Parathyroid adenoma (tissue), 2 donors: ENCODE data around the gene MBIP.

Source experiments
- H2AFZ ChIP-seq: fragments of 300-600 bp; sonication (generic); one replicate; pipeline ENCODE4 v1.7.0; 2017; ENCODE audit warnings: antibody characterized with exemption, mild to moderate bottlenecking
- H3K27ac ChIP-seq: fragments of 300-600 bp; sonication (generic); one replicate; pipeline ENCODE4 v1.7.0; 2017
- H3K27me3 ChIP-seq: fragments of 300-600 bp; sonication (generic); one replicate; pipeline ENCODE4 v1.7.0; 2017; ENCODE audit warnings: low read length; ENCODE audit not compliant: control insufficient read depth, insufficient read depth
- H3K36me3 ChIP-seq: fragments of 300-600 bp; sonication (generic); one replicate; pipeline ENCODE4 v1.7.0; 2017; ENCODE audit warnings: low read length; ENCODE audit not compliant: control insufficient read depth, insufficient read depth
- H3K4me1 ChIP-seq: fragments of 300-600 bp; sonication (generic); one replicate; pipeline ENCODE4 v1.7.0; 2017; ENCODE audit warnings: control low read depth
- H3K4me2 ChIP-seq: fragments of 300-600 bp; sonication (generic); one replicate; pipeline ENCODE4 v1.7.0; 2017; ENCODE audit warnings: low read length
- H3K4me3 ChIP-seq: fragments of 300-600 bp; sonication (generic); one replicate; pipeline ENCODE4 v1.7.0; 2017; ENCODE audit warnings: low read depth, low read length
- H3K79me2 ChIP-seq: fragments of 300-600 bp; sonication (generic); one replicate; pipeline ENCODE4 v1.7.0; 2017; ENCODE audit warnings: control low read depth
- H3K9ac ChIP-seq: fragments of 300-600 bp; sonication (generic); one replicate; pipeline ENCODE4 v1.7.0; 2017; ENCODE audit warnings: mild to moderate bottlenecking
- H3K9me3 ChIP-seq: fragments of 300-600 bp; sonication (generic); one replicate; pipeline ENCODE4 v1.7.0; 2017; ENCODE audit warnings: low read length; ENCODE audit not compliant: control insufficient read depth
- CTCF ChIP-seq: fragments of 300-600 bp; sonication (generic); IDR thresholded peaks from one replicate; pipeline ENCODE4 v1.7.0; 2017; ENCODE audit warnings: antibody characterized with exemption, mild to moderate bottlenecking
- donor health status: primary hyperparathyroidism.

The MBIP gene

GRCh38 chr14:36254020-36254624, 66.3 kb downstream of the MBIP start:
- H3K4me3 ChIP-seq, result no peak overlapping the region
- no peak overlapping the region for H3K27ac ChIP-seq
- no peaks in the 10 kb centered on the region for H3K36me3 ChIP-seq
- no peaks in the 10 kb centered on the region for H3K79me2 ChIP-seq
- TF ChIP-seq CTCF, result no peak
- no peak overlapping the region for H2AFZ ChIP-seq
- no peaks in the 10 kb centered on the region for H3K27me3 ChIP-seq
- no peak overlapping the region for H3K9ac ChIP-seq
- H3K9me3 ChIP-seq, result no peaks in the 10 kb centered on the region
- no peaks in the 10 kb centered on the region for H3K4me1 ChIP-seq
- no peak overlapping the region for H3K4me2 ChIP-seq
